Loucy (cell line): ENCODE data around the gene OGA.

Experiments used
- EZH2phosphoT487 ChIP-seq: fragments of 200-600 bp; IDR thresholded peaks from 2 replicates; pipeline ENCODE4 v1.6.1; 2018; ENCODE audit warnings: antibody characterized with exemption, mild to moderate bottlenecking, moderate library complexity, borderline replicate concordance
- TF ChIP-seq, protein P1 (sequence below): fragments of 200-600 bp; sonication (generic); conservative IDR thresholded peaks from 2 replicates; pipeline ENCODE4 v1.5.1; 2014; ENCODE audit warnings: mild to moderate bottlenecking, antibody characterized with exemption, low read length

DNA sequence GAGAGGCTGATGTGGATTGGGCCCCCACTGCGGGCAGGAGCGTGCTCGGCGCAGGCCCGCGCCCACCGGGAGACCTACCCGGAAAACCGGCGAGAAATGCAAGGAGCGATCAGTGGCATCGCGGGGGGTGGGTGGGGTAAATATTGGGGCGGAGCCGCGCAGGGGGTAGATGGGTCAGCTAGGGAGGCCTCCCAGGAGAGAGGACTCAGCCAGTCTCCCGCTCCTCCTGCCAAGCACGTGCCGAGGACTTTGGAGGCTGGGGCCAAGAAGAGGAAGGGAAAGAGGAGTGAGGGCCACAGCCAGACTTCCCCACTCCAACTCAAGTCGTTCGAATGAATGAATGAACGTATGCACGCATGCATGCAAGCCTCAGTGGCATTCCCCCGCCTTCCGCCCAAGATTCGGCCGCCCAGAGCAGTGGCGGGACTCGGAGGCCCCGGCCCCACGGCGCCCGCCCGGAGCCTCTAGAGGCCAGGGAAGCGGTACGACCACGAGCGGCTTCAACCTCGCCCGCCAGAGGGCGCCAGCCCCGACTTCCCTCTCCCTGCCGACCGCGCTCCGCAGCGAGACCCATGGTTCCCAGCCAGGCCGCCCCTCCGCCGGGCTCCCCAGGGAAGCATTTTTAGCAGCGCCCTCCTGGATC lies 38.6 kb downstream of the OGA start:
- TF ChIP-seq, protein P1, sequence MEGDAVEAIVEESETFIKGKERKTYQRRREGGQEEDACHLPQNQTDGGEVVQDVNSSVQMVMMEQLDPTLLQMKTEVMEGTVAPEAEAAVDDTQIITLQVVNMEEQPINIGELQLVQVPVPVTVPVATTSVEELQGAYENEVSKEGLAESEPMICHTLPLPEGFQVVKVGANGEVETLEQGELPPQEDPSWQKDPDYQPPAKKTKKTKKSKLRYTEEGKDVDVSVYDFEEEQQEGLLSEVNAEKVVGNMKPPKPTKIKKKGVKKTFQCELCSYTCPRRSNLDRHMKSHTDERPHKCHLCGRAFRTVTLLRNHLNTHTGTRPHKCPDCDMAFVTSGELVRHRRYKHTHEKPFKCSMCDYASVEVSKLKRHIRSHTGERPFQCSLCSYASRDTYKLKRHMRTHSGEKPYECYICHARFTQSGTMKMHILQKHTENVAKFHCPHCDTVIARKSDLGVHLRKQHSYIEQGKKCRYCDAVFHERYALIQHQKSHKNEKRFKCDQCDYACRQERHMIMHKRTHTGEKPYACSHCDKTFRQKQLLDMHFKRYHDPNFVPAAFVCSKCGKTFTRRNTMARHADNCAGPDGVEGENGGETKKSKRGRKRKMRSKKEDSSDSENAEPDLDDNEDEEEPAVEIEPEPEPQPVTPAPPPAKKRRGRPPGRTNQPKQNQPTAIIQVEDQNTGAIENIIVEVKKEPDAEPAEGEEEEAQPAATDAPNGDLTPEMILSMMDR, result peak; percentile 50
- no peak for TF ChIP-seq EZH2phosphoT487
